H9 (cell line): ENCODE results near the gene MRPS27. TPM values are rescaled to one million over a fixed set of nuclear protein-coding genes. Genes with fewer than 3 reads are reported as not detected.

Experiments
- DNase-seq: peaks from one replicate; pipeline ENCODE4 v3.0.0-alpha.2; 2017
- H2AFZ ChIP-seq: one replicate; pipeline ENCODE4 v1.6.1; 2013; ENCODE audit warnings: mild to moderate bottlenecking, low read length, control low read depth, moderate library complexity
- H2AK5ac ChIP-seq: 2 replicates; pipeline ENCODE4 v1.6.1; 2013; ENCODE audit warnings: low read length, control low read depth, mixed read lengths; ENCODE audit not compliant: insufficient read length
- H2BK120ac ChIP-seq: one replicate; pipeline ENCODE4 v1.6.1; 2013; ENCODE audit warnings: low read depth, mild to moderate bottlenecking, low read length, control low read depth, inconsistent platforms; ENCODE audit not compliant: poor library complexity, severe bottlenecking
- H2BK12ac ChIP-seq: 2 replicates; pipeline ENCODE4 v1.6.1; 2013; ENCODE audit warnings: low read length, control low read depth, mixed read lengths, low read depth; ENCODE audit not compliant: insufficient read length
- H2BK15ac ChIP-seq: 2 replicates; pipeline ENCODE4 v1.6.1; 2013; ENCODE audit warnings: low read depth, low read length, control low read depth
- H2BK20ac ChIP-seq: one replicate; pipeline ENCODE4 v1.6.1; 2013; ENCODE audit warnings: low read depth, mild to moderate bottlenecking, low read length, control low read depth, inconsistent platforms; ENCODE audit not compliant: poor library complexity, severe bottlenecking
- H2BK5ac ChIP-seq: 2 replicates; pipeline ENCODE4 v1.6.1; 2013; ENCODE audit warnings: low read length, control low read depth, mixed read lengths; ENCODE audit not compliant: insufficient read length
- H3K14ac ChIP-seq: 2 replicates; pipeline ENCODE4 v1.6.1; 2013; ENCODE audit warnings: low read length, control low read depth; ENCODE audit not compliant: insufficient read depth
- H3K18ac ChIP-seq: 2 replicates; pipeline ENCODE4 v1.6.1; 2013; ENCODE audit warnings: low read depth, mild to moderate bottlenecking, mixed read lengths, low read length, control low read depth; ENCODE audit not compliant: insufficient read length
- H3K23ac ChIP-seq: 2 replicates; pipeline ENCODE4 v1.6.1; 2013; ENCODE audit warnings: low read length, control low read depth, mixed read lengths, low read depth; ENCODE audit not compliant: insufficient read length
- H3K23me2 ChIP-seq: 2 replicates; pipeline ENCODE4 v1.6.1; 2013; ENCODE audit warnings: low read depth, mild to moderate bottlenecking, mixed read lengths, low read length, control low read depth; ENCODE audit not compliant: insufficient read length, poor library complexity, severe bottlenecking
- H3K27ac ChIP-seq: 2 replicates; pipeline ENCODE4 v1.5.1; 2013; ENCODE audit warnings: low read length, control low read depth, mixed read lengths, low read depth; ENCODE audit not compliant: insufficient read length
- H3K27me3 ChIP-seq: 2 replicates; pipeline ENCODE4 v1.6.1; 2013; ENCODE audit warnings: low read length, control low read depth, inconsistent platforms; ENCODE audit not compliant: insufficient read depth
- H3K4ac ChIP-seq: 2 replicates; pipeline ENCODE4 v1.6.1; 2013; ENCODE audit warnings: low read depth, mild to moderate bottlenecking, control low read depth, inconsistent platforms, low read length, moderate library complexity
- H3K4me1 ChIP-seq: 2 replicates; pipeline ENCODE4 v1.6.1; 2013; ENCODE audit warnings: low read length, control low read depth, inconsistent platforms; ENCODE audit not compliant: insufficient read depth
- H3K4me2 ChIP-seq: 2 replicates; pipeline ENCODE4 v1.6.1; 2013; ENCODE audit warnings: low read length, control low read depth, mixed read lengths; ENCODE audit not compliant: insufficient read length, insufficient read depth
- H3K56ac ChIP-seq: 2 replicates; pipeline ENCODE4 v1.6.1; 2013; ENCODE audit warnings: low read depth, mild to moderate bottlenecking, mixed read lengths, low read length, control low read depth; ENCODE audit not compliant: insufficient read length
- H3K79me1 ChIP-seq: 2 replicates; pipeline ENCODE4 v1.6.1; 2013; ENCODE audit warnings: low read depth, mild to moderate bottlenecking, moderate library complexity, low read length, control low read depth, inconsistent platforms; ENCODE audit not compliant: insufficient read depth, poor library complexity, severe bottlenecking
- H3K79me2 ChIP-seq: 2 replicates; pipeline ENCODE4 v1.6.1; 2013; ENCODE audit warnings: low read length, control low read depth, inconsistent platforms; ENCODE audit not compliant: insufficient read depth
- H3K9ac ChIP-seq: 2 replicates; pipeline ENCODE4 v1.6.1; 2013; ENCODE audit warnings: low read length, control low read depth, mixed read lengths; ENCODE audit not compliant: insufficient read length; ENCODE audit errors: extremely low read depth
- H3K9me3 ChIP-seq: one replicate; pipeline ENCODE4 v1.6.1; 2013; ENCODE audit warnings: low read depth, low read length, inconsistent platforms; ENCODE audit not compliant: control insufficient read depth
- H3T11ph ChIP-seq: one replicate; pipeline ENCODE4 v1.6.1; 2013; ENCODE audit warnings: mild to moderate bottlenecking, low read length, control low read depth, inconsistent platforms
- H4K20me1 ChIP-seq: one replicate; pipeline ENCODE4 v1.6.1; 2013; ENCODE audit not compliant: control insufficient read depth, insufficient read length, insufficient read depth
- H4K5ac ChIP-seq: 2 replicates; pipeline ENCODE4 v1.6.1; 2013; ENCODE audit warnings: low read depth, mild to moderate bottlenecking, mixed read lengths, low read length, control low read depth; ENCODE audit not compliant: insufficient read length
- H4K8ac ChIP-seq: replicated peaks from 2 replicates; pipeline ENCODE4 v1.6.1; 2013; ENCODE audit warnings: low read length, control low read depth, mixed read lengths, low read depth; ENCODE audit not compliant: insufficient read length
- H4K91ac ChIP-seq: 2 replicates; pipeline ENCODE4 v1.6.1; 2013; ENCODE audit warnings: low read depth, mild to moderate bottlenecking, moderate library complexity, mixed read lengths, low read length, control low read depth; ENCODE audit not compliant: insufficient read length
- H3K27ac Mint-ChIP-seq, 3 experiments: 2 replicates in 2 of 3; 3 replicates in 1 of 3; pipeline ENCODE4 v1.8.0; 2020 to 2021; ENCODE audit warnings: mixed read lengths in 3 of 3, mild to moderate bottlenecking in 1 of 3, moderate library complexity in 1 of 3
- H3K27me3 Mint-ChIP-seq: 2 replicates; pipeline ENCODE4 v1.8.0; 2021; ENCODE audit warnings: low read depth, mild to moderate bottlenecking, moderate library complexity, mixed read lengths
- H3K36me3 Mint-ChIP-seq, 3 experiments: 2 replicates in 2 of 3; 3 replicates in 1 of 3; pipeline ENCODE4 v1.8.0; 2020 to 2021; ENCODE audit warnings: low read depth in 3 of 3, mixed read lengths in 3 of 3; ENCODE audit not compliant: insufficient read depth in 1 of 3
- H3K4me1 Mint-ChIP-seq, 2 experiments: 2 replicates each; pipeline ENCODE4 v1.8.0; 2020; ENCODE audit warnings: mixed read lengths in 2 of 2
- H3K4me3 Mint-ChIP-seq, 2 experiments: 2 replicates in 1 of 2; 3 replicates in 1 of 2; pipeline ENCODE4 v1.8.0; 2020 to 2021; ENCODE audit warnings: mild to moderate bottlenecking in 2 of 2, mixed read lengths in 2 of 2, moderate library complexity in 1 of 2
- H3K9me3 Mint-ChIP-seq, 2 experiments: 2 replicates in 1 of 2; 3 replicates in 1 of 2; pipeline ENCODE4 v1.8.0; 2020; ENCODE audit warnings: mild to moderate bottlenecking in 2 of 2, mixed read lengths in 2 of 2, moderate library complexity in 1 of 2
- CTCF ChIP-seq: fragments of 200-600 bp; sonication (generic); conservative IDR thresholded peaks from 3 replicates; pipeline ENCODE4 v1.8.0; 2021; ENCODE audit warnings: antibody characterized with exemption, mild to moderate bottlenecking
- total RNA-seq: library from RNA; stranded (reverse); gene quantifications from 2 replicates; pipeline ENCODE4 v1.2.1, GENCODE V29; 2021

Gene MRPS27
- total RNA-seq, 1 experiment from 2014 or later = 83.3 TPM

DNA sequence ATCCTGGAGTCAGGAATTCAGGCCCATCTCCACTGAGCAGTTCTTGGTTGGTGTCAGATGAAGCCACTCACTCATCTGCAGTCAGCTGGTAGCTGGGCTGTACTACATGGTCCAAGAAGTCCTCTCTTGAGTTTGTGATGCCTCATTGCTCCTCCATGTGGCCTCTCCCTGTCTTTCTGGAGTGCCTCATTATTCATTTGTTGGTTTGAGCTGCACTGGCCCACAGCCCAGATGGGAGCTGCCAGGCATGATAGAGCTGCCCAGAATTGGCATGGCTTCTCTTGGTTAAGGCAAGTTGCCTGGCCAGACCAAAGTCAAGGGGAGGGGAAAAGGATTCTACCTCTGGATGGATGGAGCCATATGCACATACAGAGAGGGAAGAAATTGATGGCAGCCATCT lies 8.1 kb upstream of the MRPS27 start:
- TF ChIP-seq CTCF = no peak
- no peak overlapping the region for H2AFZ ChIP-seq
- no peaks in the 10 kb centered on the region for H3K9me3 ChIP-seq
- Mint-ChIP-seq H3K27me3 (no peaks in the 10 kb centered on the region), H3K4me1 (peaks cover 12 to 16% of the 10 kb centered on the region in 2 experiments), H3K4me3 (no peak overlapping the region), H3K9me3 (no peaks in the 10 kb centered on the region), H3K36me3 (peaks cover 18 to 69% (median 61%) of the 10 kb centered on the region in 3 experiments), H3K27ac (no peak overlapping the region)
- no peak overlapping the region for H2BK15ac ChIP-seq
- H3K79me1 ChIP-seq = no peaks in the 10 kb centered on the region
- H3T11ph ChIP-seq = no peak overlapping the region
- no peaks in the 10 kb centered on the region for H3K79me2 ChIP-seq
- no peaks in the 10 kb centered on the region for H3K27me3 ChIP-seq
- no peak overlapping the region for H2BK120ac ChIP-seq
- no peak for DNase-seq
- H2BK20ac ChIP-seq = no peak overlapping the region
- H4K8ac ChIP-seq = no peak overlapping the region
- no peaks in the 10 kb centered on the region for H3K4me1 ChIP-seq
- no peak overlapping the region for H4K5ac ChIP-seq
- no peak overlapping the region for H2BK12ac ChIP-seq
- no peak overlapping the region for H3K18ac ChIP-seq
- no peak overlapping the region for H2BK5ac ChIP-seq
- H3K4ac ChIP-seq = no peak overlapping the region
- H4K91ac ChIP-seq = no peak overlapping the region
- H3K4me2 ChIP-seq = no peak overlapping the region
- H3K23ac ChIP-seq = no peak overlapping the region
- no peak overlapping the region for H2AK5ac ChIP-seq
- H3K9ac ChIP-seq = no peak overlapping the region
- H3K23me2 ChIP-seq = no peaks in the 10 kb centered on the region
- no peak overlapping the region for H3K27ac ChIP-seq
- H3K56ac ChIP-seq = no peak overlapping the region
- H3K14ac ChIP-seq = no peak overlapping the region
- no peaks in the 10 kb centered on the region for H4K20me1 ChIP-seq
